ENCODE results near the gene TSPAN7.

Gene TSPAN7

GRCh38 chrX:38668771-38669170 lies 107.4 kb downstream of the TSPAN7 start:
- H3K4me3 ChIP-seq (replicated peaks; ENCODE audit: low read depth, low read length): no peak overlapping the region
- DNase-seq (ENCODE audit: extremely low read depth, low read depth): no peak
- TF ChIP-seq CTCF (IDR thresholded peaks at IDR 0.05; ENCODE audit: low read depth, low read length, missing control alignments): no peak

GRCh38 chrX:38669428-38669827 lies 108.1 kb downstream of the TSPAN7 start:
- DNase-seq (ENCODE audit: extremely low read depth, low read depth): no peak
- no peak for TF ChIP-seq CTCF (IDR thresholded peaks at IDR 0.05; ENCODE audit: low read depth, low read length, missing control alignments)
- H3K4me3 ChIP-seq (replicated peaks; ENCODE audit: low read depth, low read length): no peak overlapping the region

GRCh38 chrX:38672646-38673045 lies 111.3 kb downstream of the TSPAN7 start:
- no peak overlapping the region for H3K4me3 ChIP-seq (replicated peaks; ENCODE audit: low read depth, low read length)
- no peak for TF ChIP-seq CTCF (IDR thresholded peaks at IDR 0.05; ENCODE audit: low read depth, low read length, missing control alignments)
- no peak for DNase-seq (ENCODE audit: extremely low read depth, low read depth)

- DNase-seq (ENCODE audit: extremely low read depth, low read depth): no peak
- TF ChIP-seq CTCF (IDR thresholded peaks at IDR 0.05; ENCODE audit: low read depth, low read length, missing control alignments): no peak
These were observed 114.5 kb downstream of the TSPAN7 start for GRCh38 chrX:38675856-38676255.

GRCh38 chrX:38678183-38678582 lies 116.8 kb downstream of the TSPAN7 start:
- no peak for DNase-seq (ENCODE audit: extremely low read depth, low read depth)
- TF ChIP-seq CTCF (IDR thresholded peaks at IDR 0.05; ENCODE audit: low read depth, low read length, missing control alignments): no peak
- no peak overlapping the region for H3K4me3 ChIP-seq (replicated peaks; ENCODE audit: low read depth, low read length)

More at GRCh38 chrX:38675856-38676255, 114.5 kb downstream of the TSPAN7 start:
- no peak overlapping the region for H3K4me3 ChIP-seq (replicated peaks; ENCODE audit: low read depth, low read length)

GRCh38 chrX:38678821-38679220 lies 117.5 kb downstream of the TSPAN7 start:
- no peak for DNase-seq (ENCODE audit: extremely low read depth, low read depth)
- no peak overlapping the region for H3K4me3 ChIP-seq (replicated peaks; ENCODE audit: low read depth, low read length)
- no peak for TF ChIP-seq CTCF (IDR thresholded peaks at IDR 0.05; ENCODE audit: low read depth, low read length, missing control alignments)

GRCh38 chrX:38679695-38680094 lies 118.4 kb downstream of the TSPAN7 start:
- no peak for DNase-seq (ENCODE audit: extremely low read depth, low read depth)
- H3K4me3 ChIP-seq (replicated peaks; ENCODE audit: low read depth, low read length): no peak overlapping the region
- TF ChIP-seq CTCF (IDR thresholded peaks at IDR 0.05; ENCODE audit: low read depth, low read length, missing control alignments): no peak

Measured in HFF-Myc (cell line).